ENCODE data around the gene CORO6. TPM values are rescaled to one million over a fixed set of nuclear protein-coding genes. Genes with fewer than 3 reads are reported as not detected.

CORO6 gene
- total and polyA plus RNA-seq, 10 of the 15 experiments (the other 5 are each of a cell fraction or from before 2014, with no cell fraction given) = 0.26 to 5.0 (median 1.7) TPM; not detected in 1

GRCh38 chr17:29615492-29616299 is 7.0 kb downstream of the CORO6 start:
- H3K36me3 ChIP-seq (ENCODE audit: control insufficient read depth in 2 of 2, insufficient read depth in 2 of 2, low read length in 1 of 2) = no peaks in the 10 kb centered on the region
- in situ Hi-C loops (cut with MboI) (no loop called here), intact Hi-C loops (cut with micrococcal nuclease; ENCODE audit: unreplicated experiment) (loop anchor here (10.0 kb wide), 2 partner anchors 81 to 319 kb away; partner anchors contain the start of gene SSH2)
- H3K79me2 ChIP-seq (ENCODE audit: control insufficient read depth, insufficient read depth, low read length) = no peaks in the 10 kb centered on the region
- no peaks in the 10 kb centered on the region; the same call in 2 of the 3 replicates for H3K9me3 ChIP-seq (replicated peaks; ENCODE audit: control insufficient read depth, insufficient read depth, low read length)
- CTCF ChIA-PET = interaction anchor here (0.9 to 7.1 kb wide), 23 partner anchors 10 to 466 kb away, joined by 3 to 82 read pairs (median 5); partner anchors contain the start of genes ANKRD13B and SSH2
- H4K20me1 ChIP-seq (ENCODE audit: control insufficient read depth, insufficient read depth) = no peaks in the 10 kb centered on the region; the same call in 1 of the 2 replicates
- WGBS (ENCODE audit: insufficient coverage, insufficient replicate concordance, low lambda C conversion rate, missing lambda C conversion rate) = 3% methylated on average over 59 of the region's 74 CpGs
- BruUV-seq (replicated peaks) = no TSS peak
- DNase-seq (ENCODE audit: low read depth, low spot score) = no peak
- H2AFZ ChIP-seq (ENCODE audit: control insufficient read depth, low read depth, low read length) = peak overlapping the region; percentile 43
- peak; percentile 52 for FAIRE-seq
- H3K4me3 ChIP-seq = peak overlapping the region; percentile 62; the same call in 1 of the 2 replicates
- POLR2A ChIA-PET = interaction anchor here (0.8 to 1.0 kb wide), 3 partner anchors 10 to 188 kb away, joined by 3 read pairs; no protein-coding TSS in a partner anchor
- H3K4me2 ChIP-seq (ENCODE audit: control insufficient read depth, insufficient read depth) = peak overlapping the region; percentile 98
- H3K4me1 ChIP-seq (ENCODE audit: control insufficient read depth, insufficient read depth, low read length) = peaks cover 38% of the 10 kb centered on the region
- ATAC-seq = peak; percentile 73
- H3K9ac ChIP-seq (ENCODE audit: control insufficient read depth, insufficient read depth, low read length) = no peak overlapping the region
- no peak overlapping the region for H3K27ac ChIP-seq (ENCODE audit: control insufficient read depth, insufficient read depth)
- SMC1A ChIA-PET (ENCODE audit: uncharacterized antibody, unreplicated experiment) = interaction anchor here (0.8 to 1.7 kb wide), 6 partner anchors 25 to 239 kb away, joined by 3 to 7 read pairs (median 3); no protein-coding TSS in a partner anchor
- H3K27me3 ChIP-seq (replicated peaks in 1 of 2; ENCODE audit: control insufficient read depth in 2 of 2, insufficient read depth in 2 of 2, low read length in 1 of 2) = peaks cover 4 to 6% of the 10 kb centered on the region in 2 experiments; a peak in 3 of 4 replicates
- RAD21 ChIA-PET (ENCODE audit: unreplicated experiment) = interaction anchor here (0.6 to 4.1 kb wide), 10 partner anchors 15 to 315 kb away, joined by 3 to 65 read pairs (median 14); partner anchors contain the start of genes ANKRD13B and SSH2
- TF ChIP-seq STAT3 (IDR thresholded peaks at IDR 0.05; ENCODE audit: low read depth, low read length) = no peak
- TF ChIP-seq NFIC (IDR thresholded peaks at IDR 0.05; ENCODE audit: low read depth, low read length) = no peak
- 0 out of 2 replicates have a peak, but pooled peaks have one; percentile 19 for TF ChIP-seq GATAD2B (conservative IDR thresholded peaks at IDR 0.05; ENCODE audit: low read depth)
- TF ChIP-seq FOXM1 (IDR thresholded peaks at IDR 0.05; ENCODE audit: low read depth, low read length) = no peak
- no peak for TF ChIP-seq ZNF24 (IDR thresholded peaks at IDR 0.05)
- TF ChIP-seq CBFB (IDR thresholded peaks at IDR 0.05; ENCODE audit: low read depth) = no peak
- TF ChIP-seq JUND (IDR thresholded peaks at IDR 0.05; ENCODE audit: low read depth, low read length) = no peak
- no peak for TF ChIP-seq IRF3 (IDR thresholded peaks at IDR 0.05)
- no peak for TF ChIP-seq ZBTB11 (CRISPR knock-in tag; IDR thresholded peaks at IDR 0.05)
- TF ChIP-seq NR2C1 (IDR thresholded peaks at IDR 0.05) = no peak
- TF ChIP-seq HDGF (IDR thresholded peaks at IDR 0.05) = no peak
- TF ChIP-seq MXI1 (IDR thresholded peaks at IDR 0.05; ENCODE audit: low read depth, low read length) = 0 out of 2 replicates have a peak, but pooled peaks have one; percentile 23
- TF ChIP-seq SIX5 (IDR thresholded peaks at IDR 0.05; ENCODE audit: low read depth, low read length, severe bottlenecking) = no peak
- TF ChIP-seq SRF (IDR thresholded peaks at IDR 0.05; ENCODE audit: low read depth in 2 of 2, low read length in 2 of 2) = no peak
- TF ChIP-seq RUNX3 (IDR thresholded peaks at IDR 0.05; ENCODE audit: low read length) = no peak
- no peak for TF ChIP-seq NFYA (IDR thresholded peaks at IDR 0.05; ENCODE audit: borderline replicate concordance, low read depth, low read length)
- no peak for TF ChIP-seq SIN3A (IDR thresholded peaks at IDR 0.05; ENCODE audit: low read depth, low read length)
- no peak for TF ChIP-seq TBL1XR1 (IDR thresholded peaks at IDR 0.05; ENCODE audit: low read depth, low read length)
